OCI-LY7 (cell line): Measurements from ENCODE around the gene PROKR2.

Experiments used
- EZH2phosphoT487 ChIP-seq: fragments of 200-600 bp; sonication (generic); IDR thresholded peaks from 2 replicates; pipeline ENCODE4 v1.6.1; 2018; ENCODE audit warnings: low read depth, borderline replicate concordance, mild to moderate bottlenecking, mixed run types, antibody characterized with exemption, low read length, moderate library complexity, mixed read lengths
- TF ChIP-seq, protein P1 (sequence below): fragments of 200-600 bp; sonication (generic); conservative IDR thresholded peaks from 2 replicates; pipeline ENCODE4 v1.5.1; 2014; ENCODE audit warnings: mild to moderate bottlenecking, antibody characterized with exemption, low read length, moderate library complexity, mixed read lengths

DNA sequence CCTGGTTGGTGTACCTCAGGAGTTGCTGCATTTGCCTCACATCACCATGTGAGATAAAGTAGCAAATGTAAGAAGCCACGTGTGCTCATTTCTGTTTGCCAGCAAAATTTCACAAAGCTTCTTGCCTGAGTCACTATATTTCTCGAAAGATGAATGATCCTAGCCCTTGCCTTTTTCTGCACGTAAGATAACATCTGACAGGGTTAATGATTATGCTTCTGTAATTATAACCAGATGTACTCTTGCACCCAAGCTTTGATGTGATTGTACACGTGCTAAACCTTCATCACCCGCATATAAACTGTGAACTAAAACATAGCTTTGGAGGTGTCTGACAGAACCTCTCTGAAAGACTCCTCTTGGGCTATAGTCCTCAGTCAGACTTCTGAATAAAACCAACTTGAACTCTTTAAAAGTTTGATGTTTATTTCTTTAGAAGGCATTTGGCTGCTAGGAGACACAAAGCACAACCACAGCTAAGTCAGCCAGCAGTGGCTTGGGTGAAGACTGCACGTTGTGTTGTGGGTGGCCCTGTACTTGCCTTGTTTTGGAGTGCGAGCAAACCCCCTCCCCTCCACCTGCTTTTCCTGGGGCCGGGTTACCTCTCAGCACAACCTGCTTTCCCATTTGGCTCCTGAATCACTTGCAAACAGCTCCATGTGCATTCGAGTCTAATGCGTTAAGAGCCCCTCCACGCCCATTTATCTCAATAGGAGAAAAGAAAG is 19.3 kb downstream of the PROKR2 start:
- no peak for TF ChIP-seq EZH2phosphoT487
- TF ChIP-seq, protein P1, sequence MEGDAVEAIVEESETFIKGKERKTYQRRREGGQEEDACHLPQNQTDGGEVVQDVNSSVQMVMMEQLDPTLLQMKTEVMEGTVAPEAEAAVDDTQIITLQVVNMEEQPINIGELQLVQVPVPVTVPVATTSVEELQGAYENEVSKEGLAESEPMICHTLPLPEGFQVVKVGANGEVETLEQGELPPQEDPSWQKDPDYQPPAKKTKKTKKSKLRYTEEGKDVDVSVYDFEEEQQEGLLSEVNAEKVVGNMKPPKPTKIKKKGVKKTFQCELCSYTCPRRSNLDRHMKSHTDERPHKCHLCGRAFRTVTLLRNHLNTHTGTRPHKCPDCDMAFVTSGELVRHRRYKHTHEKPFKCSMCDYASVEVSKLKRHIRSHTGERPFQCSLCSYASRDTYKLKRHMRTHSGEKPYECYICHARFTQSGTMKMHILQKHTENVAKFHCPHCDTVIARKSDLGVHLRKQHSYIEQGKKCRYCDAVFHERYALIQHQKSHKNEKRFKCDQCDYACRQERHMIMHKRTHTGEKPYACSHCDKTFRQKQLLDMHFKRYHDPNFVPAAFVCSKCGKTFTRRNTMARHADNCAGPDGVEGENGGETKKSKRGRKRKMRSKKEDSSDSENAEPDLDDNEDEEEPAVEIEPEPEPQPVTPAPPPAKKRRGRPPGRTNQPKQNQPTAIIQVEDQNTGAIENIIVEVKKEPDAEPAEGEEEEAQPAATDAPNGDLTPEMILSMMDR: no peak
